Stimulated activated CD4-positive, alpha-beta T cell treated with anti-CD3 and anti-CD28 coated beads, Interleukin-2, amount 100 ng/mL, for 4 hours (primary cell): ENCODE data around the gene NUP160.
"Not testable (repeated sequence)": the region's sequence is repeated elsewhere in the genome, so short reads cannot be mapped to it uniquely, and the experiment has no call there.

Experiments used
- DNase-seq: peaks from one replicate; pipeline ENCODE4 v3.0.0-alpha.2; 2020; ENCODE audit warnings: low read depth

The NUP160 gene, protein sequence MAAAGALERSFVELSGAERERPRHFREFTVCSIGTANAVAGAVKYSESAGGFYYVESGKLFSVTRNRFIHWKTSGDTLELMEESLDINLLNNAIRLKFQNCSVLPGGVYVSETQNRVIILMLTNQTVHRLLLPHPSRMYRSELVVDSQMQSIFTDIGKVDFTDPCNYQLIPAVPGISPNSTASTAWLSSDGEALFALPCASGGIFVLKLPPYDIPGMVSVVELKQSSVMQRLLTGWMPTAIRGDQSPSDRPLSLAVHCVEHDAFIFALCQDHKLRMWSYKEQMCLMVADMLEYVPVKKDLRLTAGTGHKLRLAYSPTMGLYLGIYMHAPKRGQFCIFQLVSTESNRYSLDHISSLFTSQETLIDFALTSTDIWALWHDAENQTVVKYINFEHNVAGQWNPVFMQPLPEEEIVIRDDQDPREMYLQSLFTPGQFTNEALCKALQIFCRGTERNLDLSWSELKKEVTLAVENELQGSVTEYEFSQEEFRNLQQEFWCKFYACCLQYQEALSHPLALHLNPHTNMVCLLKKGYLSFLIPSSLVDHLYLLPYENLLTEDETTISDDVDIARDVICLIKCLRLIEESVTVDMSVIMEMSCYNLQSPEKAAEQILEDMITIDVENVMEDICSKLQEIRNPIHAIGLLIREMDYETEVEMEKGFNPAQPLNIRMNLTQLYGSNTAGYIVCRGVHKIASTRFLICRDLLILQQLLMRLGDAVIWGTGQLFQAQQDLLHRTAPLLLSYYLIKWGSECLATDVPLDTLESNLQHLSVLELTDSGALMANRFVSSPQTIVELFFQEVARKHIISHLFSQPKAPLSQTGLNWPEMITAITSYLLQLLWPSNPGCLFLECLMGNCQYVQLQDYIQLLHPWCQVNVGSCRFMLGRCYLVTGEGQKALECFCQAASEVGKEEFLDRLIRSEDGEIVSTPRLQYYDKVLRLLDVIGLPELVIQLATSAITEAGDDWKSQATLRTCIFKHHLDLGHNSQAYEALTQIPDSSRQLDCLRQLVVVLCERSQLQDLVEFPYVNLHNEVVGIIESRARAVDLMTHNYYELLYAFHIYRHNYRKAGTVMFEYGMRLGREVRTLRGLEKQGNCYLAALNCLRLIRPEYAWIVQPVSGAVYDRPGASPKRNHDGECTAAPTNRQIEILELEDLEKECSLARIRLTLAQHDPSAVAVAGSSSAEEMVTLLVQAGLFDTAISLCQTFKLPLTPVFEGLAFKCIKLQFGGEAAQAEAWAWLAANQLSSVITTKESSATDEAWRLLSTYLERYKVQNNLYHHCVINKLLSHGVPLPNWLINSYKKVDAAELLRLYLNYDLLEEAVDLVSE (N-terminal part only)

DNA sequence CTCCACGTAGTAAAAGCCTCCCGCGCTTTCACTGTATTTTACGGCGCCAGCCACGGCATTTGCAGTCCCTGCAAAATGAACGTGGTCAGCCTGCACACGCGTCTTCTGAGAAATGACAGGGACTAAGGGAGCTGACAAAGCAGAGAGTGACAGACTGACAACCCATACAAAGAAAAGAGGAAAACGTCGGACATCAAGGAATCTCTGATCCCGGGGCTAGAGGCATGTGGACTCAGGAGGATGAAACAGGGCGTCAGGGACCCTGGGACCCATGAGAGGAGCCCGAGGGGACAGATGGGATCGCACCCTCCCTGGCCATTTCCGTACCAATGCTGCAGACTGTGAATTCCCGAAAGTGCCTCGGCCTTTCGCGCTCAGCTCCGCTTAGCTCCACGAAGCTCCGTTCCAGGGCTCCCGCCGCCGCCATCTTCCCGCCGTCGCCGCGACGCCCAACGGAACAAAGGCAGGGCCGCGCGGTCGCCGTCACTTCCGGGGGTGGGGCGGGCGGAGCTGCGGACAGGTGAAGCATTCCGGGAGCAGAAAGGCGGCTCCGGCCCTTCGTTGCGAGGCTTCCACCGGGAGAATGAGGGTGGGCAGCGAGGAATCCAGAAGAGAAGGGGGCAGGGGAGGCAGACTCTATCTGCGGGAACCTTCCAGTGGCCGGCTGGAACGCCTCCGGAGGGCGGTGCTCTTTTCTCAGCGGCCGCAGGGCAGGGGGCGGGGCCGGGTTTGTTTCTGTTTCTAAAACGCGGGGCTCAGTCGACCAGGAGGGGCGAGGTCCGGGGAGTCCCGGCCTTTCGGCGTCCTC, at the start of gene NUP160:
NUP160 (minus strand) TSS at position 459 of the 808 bp plus-strand sequence; CDS start at position 427, 32 bp downstream.
- peak; percentile 82 for DNase-seq

DNA sequence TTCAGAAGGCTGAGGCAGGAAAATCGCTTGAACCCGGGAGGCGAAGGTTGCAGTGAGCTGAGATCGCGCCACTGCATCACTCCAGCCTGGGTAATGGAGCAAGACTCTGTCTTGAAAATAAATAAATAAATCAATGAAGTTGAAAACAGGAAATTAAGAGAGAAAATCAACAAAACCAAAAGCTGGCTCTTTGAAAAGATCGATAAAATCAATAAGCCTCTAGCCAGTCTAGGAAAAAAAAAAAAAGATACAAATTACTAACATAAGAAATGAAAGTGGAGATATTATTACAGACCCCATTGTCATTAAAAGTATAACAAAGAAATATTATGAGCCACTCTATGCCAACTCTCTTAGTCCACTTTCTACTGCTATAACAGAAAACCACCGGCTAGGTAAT, 48.0 kb upstream of the NUP160 start:
- no peak for DNase-seq

DNA sequence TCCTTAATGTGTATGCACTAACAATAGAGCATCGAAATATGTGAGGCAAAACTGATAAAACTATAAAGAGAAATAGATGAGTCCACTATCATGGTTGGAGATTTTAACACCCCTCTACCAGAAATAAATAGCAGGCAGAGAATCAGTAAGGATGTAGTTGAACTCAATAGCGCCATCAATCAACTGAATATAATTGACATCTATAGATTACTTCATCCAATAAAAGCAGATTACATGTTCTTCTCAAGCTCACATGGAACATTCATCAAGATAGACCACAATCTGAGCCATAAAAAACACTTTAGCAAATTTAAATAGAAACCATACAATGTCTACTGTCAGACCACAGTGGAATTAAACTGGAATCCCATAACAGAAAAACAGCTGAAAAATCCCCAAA, 46.9 kb upstream of the NUP160 start:
- DNase-seq = no peak

DNA sequence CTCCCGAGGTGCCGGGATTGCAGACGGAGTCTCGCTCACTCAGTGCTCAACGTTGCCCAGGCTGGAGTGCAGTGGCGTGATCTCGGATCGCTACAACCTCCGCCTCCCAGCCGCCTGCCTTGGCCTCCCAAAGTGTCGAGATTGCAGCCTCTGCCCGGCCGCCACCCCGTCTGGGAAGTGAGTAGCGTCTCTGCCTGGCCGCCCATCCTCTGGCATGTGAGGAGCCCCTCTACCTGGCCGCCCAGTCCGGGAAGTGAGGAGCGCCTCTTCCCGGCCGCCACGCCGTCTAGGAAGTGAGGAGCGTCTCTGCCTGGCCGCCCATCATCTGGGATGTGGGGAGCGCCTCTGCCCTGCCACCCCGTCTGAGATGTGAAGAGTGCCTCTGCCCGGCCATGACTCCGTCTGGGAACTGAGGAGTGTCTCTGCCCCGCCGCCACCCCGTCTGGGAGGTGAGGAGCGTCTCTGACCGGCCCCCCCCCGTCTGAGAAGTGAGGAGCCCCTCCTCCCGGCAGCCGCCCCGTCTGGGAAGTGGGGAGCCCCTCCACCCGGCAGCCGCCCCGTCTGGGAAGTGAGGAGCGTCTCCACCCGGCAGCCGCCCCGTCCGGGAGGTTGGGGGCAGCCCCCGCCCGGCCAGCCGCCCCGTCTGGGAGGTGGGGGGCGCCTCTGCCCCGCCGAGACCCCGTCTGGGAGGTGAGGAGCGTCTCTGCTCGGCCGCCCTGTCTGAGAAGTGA, 44.6 kb upstream of the NUP160 start:
- not testable (repeated sequence) for DNase-seq

DNA sequence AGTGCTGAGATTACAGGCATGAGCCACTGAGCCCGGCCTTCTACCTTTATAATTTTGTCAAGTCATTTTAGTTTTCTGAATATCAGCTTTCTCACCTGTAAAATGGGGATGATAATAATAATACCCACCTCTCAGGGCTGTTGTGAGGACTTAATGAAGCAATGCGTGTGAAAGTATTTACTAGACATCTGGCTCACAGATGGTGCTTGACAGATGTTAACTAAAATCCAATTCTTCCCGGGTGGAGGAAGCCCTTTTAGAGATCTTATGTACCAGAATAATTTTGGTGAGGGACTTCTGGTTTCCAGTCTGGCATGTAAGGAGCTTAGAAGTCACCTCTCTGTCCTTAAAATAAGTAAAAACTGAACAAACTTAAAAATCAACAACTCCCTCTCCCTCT, 43.7 kb upstream of the NUP160 start:
- DNase-seq = no peak

DNA sequence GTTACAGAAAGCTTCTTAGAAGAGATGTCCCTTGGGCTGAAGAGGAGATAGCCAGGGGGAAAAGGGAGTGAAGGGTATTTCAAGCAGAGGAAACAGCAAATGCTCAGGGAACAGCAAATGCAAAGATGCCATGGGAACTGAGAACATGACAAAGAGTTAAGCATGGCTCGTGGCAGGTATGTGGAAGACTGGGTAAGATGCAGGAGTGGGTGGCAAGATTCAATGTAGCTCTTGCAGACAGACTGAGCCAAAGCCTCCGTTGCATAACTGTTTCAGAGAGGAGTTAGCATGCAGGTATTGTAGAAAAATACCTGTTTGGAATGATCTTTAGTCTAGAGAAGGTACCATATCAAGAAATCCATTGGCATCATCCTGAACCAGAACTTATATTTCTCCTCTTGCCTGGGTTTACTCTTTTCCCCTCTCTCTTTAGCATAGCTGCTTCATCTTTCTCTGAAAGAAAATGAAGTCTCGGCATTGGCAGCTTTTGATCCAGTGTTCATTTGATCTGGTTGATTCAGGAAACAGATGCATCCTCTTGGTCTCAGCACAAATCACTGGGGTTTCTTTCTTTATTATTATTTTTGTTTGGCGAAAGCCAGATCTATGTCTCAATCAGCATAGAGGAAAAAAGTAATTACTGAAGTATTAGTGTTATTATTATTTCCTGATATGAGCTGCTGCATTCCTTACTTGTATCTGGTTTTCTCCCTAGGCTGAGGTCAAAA, 41.7 kb upstream of the NUP160 start:
- DNase-seq = no peak

DNA sequence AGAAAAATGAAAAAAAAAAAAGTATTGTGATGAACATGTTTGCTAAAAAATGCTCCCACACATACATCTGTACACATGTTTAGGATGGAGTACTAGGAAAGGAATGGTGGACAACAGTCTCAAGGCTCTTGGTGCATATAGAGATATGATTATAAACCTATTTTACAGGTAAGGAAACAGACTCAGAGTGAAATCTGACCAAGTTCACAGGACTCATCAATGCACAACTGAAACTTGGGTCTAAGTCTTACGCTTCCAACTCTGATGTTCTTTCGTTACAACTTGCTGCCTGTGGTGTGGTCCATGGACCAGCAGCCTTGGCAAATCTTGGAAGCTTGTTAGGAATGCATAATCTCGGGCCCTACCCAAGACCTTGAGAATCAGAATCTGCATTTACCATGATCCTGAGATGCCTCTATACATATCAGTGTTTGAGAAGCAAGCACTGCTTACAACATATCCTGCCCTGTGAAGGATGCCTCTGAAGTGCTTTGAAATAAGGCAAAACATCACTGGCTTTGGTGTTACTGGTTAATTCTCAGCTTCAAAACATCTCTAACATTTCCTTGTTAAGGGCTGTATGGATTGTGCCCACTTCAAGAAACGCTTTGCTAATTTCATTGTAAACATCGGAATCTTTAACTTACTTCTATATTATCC, 39.9 kb upstream of the NUP160 start:
- no peak for DNase-seq

DNA sequence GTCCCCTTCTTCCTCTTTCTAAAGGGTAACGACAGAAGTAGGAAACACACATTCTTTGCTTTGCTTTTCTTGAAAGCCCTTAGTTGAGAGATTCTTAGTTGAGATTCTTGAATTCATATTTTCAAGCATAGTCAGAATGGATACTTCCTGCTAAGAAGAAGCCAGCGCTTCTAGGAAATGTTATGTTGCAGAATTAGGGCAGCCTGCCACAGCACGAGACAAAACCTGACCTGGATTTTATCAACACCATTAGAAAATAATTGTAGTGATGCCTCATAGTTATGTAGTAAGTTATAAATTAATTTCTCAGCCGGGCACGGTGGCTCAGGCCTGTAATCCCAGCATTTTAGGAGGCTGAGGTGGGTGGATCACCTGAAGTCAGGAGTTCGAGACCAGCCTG, 37.9 kb upstream of the NUP160 start:
- DNase-seq = no peak

DNA sequence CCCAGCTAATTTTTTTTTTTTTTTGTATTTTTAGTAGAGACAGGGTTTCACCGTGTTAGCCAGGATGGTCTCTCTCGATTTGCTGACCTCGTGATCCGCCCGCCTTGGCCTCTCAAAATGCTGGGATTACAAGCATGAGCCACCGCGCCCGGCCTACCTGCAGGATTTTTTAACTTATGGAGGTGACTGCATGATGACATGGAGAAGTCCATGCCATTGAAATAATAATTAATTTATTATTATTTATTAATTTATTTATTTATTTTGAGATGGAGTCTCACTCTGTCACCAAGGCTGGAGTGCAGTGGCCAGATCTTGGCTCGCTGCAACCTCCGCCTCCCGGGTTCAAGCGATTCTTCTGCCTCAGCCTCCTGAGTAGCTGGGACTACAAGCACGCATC, 34.3 kb upstream of the NUP160 start:
- DNase-seq = not testable (repeated sequence)

DNA sequence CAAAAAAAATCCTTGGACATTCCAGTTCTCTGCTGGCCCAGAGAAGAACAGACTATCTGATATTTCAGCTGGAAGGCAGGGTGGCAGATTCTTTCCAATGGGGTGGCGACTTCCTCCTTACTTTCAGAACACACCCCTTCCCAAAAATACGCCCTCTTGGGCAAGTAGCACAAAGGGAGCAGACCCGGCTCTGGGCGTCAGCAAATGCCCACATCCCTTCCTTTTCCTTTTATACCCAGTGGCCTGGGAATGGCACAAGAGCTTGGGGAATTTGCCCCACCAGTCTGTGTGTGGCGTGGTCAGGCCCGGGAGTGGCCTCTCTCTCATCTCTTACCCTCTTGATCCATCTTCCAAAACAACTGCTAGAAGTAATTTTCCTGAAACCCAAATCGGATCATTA, 33.0 kb upstream of the NUP160 start:
- DNase-seq = no peak

DNA sequence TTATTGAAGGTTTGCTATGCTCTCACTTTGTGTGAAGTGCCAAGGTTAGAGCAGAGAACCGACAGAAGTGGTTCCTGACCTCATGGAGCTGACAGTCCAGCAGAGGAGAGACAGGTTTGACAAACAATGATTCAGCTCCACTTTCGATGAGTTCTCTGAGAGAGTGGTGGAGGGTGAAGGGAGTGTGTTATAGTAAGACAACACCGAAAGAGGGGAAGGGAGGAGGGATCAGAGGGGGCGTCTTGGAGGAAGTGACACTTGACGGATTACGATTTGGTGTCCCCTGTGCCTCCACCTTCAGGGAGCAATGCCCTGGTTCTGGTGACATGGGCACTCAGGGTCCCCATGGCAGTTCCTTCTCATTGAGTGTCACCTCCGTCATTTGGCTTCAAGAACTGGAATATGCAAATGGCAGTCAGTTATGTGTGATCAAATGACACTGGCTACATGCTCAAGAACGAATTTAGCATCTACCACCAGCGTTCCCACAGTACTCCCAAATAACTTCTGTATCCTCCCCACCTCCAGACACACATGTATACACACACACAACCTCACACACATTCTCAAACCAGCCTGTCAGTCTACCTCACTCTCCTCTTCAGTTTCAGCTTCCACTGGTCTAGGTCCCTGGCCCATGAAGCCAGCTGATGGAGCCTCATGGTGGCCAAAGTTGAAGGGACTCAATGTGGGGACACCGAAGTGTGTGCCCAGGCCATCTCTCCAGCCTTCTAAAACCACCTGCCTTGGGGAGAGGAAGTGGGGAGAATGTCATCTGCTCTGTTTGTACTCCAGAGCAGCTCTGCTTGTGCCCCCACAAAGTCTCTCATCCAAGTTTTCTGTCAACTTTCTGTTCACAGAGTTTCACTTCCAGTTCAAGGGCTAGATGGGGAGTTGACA, 31.4 kb upstream of the NUP160 start:
- no peak for DNase-seq

DNA sequence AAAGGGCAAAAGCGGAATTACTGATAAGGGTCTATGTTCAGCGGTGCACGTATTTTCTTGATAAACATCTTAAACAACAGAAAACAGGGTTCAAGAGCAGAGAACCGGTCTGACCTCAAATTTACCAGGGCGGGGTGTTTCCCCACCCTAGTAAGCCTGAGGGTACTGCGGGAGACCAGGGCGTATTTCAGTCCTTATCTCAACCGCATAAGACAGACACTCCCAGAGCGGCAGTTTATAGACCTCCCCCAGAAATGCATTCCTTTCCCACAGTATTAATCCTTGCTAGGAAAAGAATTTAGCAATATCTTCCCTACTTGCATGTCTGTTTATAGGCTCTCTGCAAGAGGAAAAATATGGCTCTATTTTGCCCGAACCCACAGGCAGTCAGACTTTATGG, 27.7 kb upstream of the NUP160 start:
- not testable (repeated sequence) for DNase-seq

DNA sequence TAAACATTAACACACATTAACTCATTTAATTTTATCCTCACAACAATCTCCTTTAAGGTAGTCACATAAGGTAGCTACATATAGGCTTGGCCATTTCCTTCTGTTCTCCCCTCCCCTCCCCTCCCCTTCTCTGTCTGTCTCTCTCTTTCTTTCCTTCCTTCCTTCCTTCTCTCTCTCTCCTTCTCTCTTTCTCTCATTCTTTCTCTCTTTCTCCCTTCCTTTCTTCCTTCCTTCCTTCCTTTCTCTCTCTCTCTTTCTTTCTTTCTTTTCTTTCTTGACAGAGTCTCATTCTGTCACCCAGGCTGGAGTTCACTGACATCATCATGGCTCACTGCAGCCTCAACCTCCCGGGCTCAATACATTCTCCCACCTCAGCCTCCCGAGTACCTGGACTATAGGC, 22.3 kb upstream of the NUP160 start:
- no peak for DNase-seq

DNA sequence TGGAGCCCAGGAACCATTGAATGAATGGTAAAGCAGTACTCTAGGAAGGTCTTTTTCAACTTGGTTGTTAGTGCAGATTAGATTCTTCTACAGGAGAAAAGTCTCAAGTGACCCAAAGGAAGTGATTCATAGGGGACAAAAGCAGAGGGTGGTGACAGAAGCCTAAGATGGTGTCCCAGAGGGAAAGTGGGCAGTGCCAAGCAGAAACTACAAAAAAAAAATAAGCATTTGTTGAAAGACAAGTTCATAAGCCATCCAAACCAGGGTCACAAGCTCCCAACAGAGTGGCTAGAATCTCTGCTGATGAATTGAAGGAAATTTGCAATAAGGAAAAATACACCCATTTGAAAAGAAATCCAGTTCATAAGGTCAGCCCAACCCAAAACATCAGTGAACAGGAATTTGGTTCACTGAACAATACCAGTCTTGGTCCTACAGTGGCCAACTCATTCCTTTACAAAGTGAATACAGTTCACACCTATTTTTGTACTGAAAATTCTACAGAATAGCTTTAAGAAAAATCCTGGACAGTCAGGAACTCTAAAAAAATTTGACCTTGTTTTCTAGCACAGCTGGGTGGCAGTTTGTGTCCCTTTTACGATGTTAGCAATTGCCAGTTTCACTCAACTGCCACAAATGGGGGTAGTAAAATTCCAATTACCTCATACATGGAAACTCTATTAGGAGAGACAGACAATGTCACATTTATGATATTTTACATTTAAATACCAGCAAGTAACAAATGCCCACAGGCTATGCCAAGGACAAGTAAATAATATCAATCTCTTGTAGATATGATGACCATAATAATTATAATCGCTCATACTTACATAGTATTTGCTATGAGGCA, 21.6 kb upstream of the NUP160 start:
- DNase-seq = no peak

DNA sequence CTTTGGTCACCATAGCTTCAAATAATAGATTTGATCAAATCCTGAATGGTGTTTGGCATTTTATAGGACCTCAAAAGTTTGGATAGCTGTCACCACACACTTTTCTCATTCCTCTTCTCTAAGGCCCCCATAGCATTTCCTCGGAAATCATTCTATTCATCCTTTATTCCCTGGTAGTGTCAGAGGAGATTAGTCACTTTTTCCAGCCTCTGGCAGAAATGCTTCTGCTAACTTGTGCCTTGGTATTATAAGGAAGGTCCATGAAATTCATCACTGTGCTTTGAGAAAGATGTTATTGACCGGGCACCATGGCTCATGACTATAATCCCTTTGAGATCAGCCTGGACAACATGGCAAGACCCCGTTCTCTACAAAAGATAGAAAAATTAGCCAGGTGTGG, 19.7 kb upstream of the NUP160 start:
- no peak for DNase-seq

DNA sequence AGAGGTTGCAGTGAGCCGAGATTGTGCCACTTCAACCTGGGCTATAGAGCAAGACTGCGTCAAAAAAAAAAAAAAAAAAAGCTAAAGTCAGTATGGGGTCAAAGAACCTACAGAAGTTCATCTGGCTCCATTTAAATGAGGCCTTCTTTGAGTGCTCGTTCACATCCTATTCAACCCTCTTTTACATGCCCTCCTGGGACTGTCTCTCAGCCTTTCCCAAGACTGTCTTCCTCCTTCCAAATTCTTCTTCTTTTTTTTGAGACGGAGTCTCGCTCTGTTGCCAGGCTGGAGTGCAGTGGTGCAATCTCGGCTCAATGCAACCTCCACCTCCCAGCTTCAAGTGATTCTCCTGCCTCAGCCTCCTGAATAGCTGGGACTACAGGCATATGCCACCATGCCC, 18.7 kb upstream of the NUP160 start:
- DNase-seq = not testable (repeated sequence)

DNA sequence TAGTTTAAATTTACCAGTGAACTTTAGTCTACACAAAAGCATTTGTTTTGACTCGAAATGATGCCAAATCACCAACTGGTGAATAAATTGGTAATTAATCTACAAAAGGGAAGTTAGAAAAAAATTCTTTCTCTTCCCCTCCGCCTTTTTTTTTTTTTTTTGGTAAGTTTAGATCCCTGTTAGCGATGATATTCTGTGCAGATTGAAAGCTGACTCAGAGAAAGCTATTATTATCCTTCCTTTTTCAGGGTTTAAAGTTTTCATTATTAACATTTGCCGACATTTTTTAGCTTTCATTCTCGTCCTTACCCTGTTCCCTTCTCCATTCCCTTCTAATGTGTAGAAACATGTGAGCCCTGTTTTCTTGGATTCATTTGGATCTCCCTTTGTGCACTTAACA, 16.8 kb upstream of the NUP160 start:
- no peak for DNase-seq
